PC-9 (cell line): ENCODE data around the gene ERBB3.

ENCODE experiments used
- CTCF ChIP-seq: fragments of 200-600 bp; sonication (generic); conservative IDR thresholded peaks from 2 replicates; pipeline ENCODE4 v1.6.1; 2017; ENCODE audit warnings: mixed run types, antibody characterized with exemption, mild to moderate bottlenecking, moderate library complexity
- EZH2 ChIP-seq: fragments of 200-600 bp; sonication (generic); IDR thresholded peaks from 2 replicates; pipeline ENCODE4 v1.8.0; 2017; ENCODE audit warnings: antibody characterized with exemption, low read depth

- no peak for TF ChIP-seq CTCF
- TF ChIP-seq EZH2: no peak
Observed at GRCh38 chr12:56129942-56130495, 50.1 kb downstream of the ERBB3 start.
